ENCODE results near the gene ARHGAP15.

ARHGAP15 gene

GRCh38 chr2:143182649-143183048, 53.4 kb downstream of the ARHGAP15 start:
- no peak for DNase-seq (ENCODE audit: low spot score)
- Histone ChIP-seq H3K4me3 (no peak overlapping the region), H3K27ac (no peak overlapping the region)
- TF ChIP-seq CTCF (IDR thresholded peaks at IDR 0.05): no peak

GRCh38 chr2:143183804-143184463, 54.7 kb downstream of the ARHGAP15 start:
- Histone ChIP-seq H3K27ac (no peak overlapping the region), H3K4me3 (no peak overlapping the region)
- no peak for TF ChIP-seq CTCF (IDR thresholded peaks at IDR 0.05)
- DNase-seq (ENCODE audit: low spot score): no peak

GRCh38 chr2:143186876-143187275, 57.7 kb downstream of the ARHGAP15 start:
- DNase-seq (ENCODE audit: low spot score): no peak
- no peak for TF ChIP-seq CTCF (IDR thresholded peaks at IDR 0.05)
- Histone ChIP-seq H3K4me3 (no peak overlapping the region), H3K27ac (no peak overlapping the region)

- TF ChIP-seq CTCF (IDR thresholded peaks at IDR 0.05): no peak
- Histone ChIP-seq H3K4me3 (no peak overlapping the region), H3K27ac (no peak overlapping the region)
- DNase-seq (ENCODE audit: low spot score): no peak
Measured at GRCh38 chr2:143190431-143190830, 61.2 kb downstream of the ARHGAP15 start.

GRCh38 chr2:143192106-143192505, 62.9 kb downstream of the ARHGAP15 start:
- Histone ChIP-seq H3K4me3 (no peak overlapping the region), H3K27ac (no peak overlapping the region)
- no peak for TF ChIP-seq CTCF (IDR thresholded peaks at IDR 0.05)
- no peak for DNase-seq (ENCODE audit: low spot score)

GRCh38 chr2:143192716-143193115, 63.5 kb downstream of the ARHGAP15 start:
- DNase-seq (ENCODE audit: low spot score): no peak
- H3K4me3 ChIP-seq: no peak overlapping the region
- no peak overlapping the region for H3K27ac ChIP-seq
- no peak for TF ChIP-seq CTCF (IDR thresholded peaks at IDR 0.05)

- no peak overlapping the region for H3K27ac ChIP-seq
- no peak overlapping the region for H3K4me3 ChIP-seq
- DNase-seq (ENCODE audit: low spot score): no peak
- TF ChIP-seq CTCF (IDR thresholded peaks at IDR 0.05): no peak
Measured at GRCh38 chr2:143193121-143193520, 63.9 kb downstream of the ARHGAP15 start.

Data from coronary artery (tissue), 2 donors.